OCI-LY7 (cell line): ENCODE measurements around the gene NSMF. TPM values are rescaled to one million over a fixed set of nuclear protein-coding genes. Genes with fewer than 3 reads are reported as not detected.

ENCODE experiments used
- BruUV-seq: library from RNA; stranded (reverse); fragments of 400-500 nt; replicated peaks from 2 replicates; lab custom pipeline; 2021; lab: Mats Ljungman, UMichigan
- CTCF ChIA-PET: fragments of 300-600 bp; sonication (Branson Sonifier 250); formaldehyde crosslinking; loops from one replicate; lab custom pipeline; 2022; ENCODE audit warnings: antibody characterized with exemption; ENCODE audit not compliant: unreplicated experiment; lab: Charles Lee
- POLR2A ChIA-PET: fragments of 300-600 bp; sonication (Branson Sonifier 250); formaldehyde crosslinking; loops from one replicate; lab custom pipeline; 2022; ENCODE audit warnings: antibody characterized with exemption; lab: Charles Lee
- DNase-seq: peaks from one replicate; pipeline ENCODE4 v3.0.0-alpha.2; 2015; ENCODE audit warnings: low spot score
- H2AFZ ChIP-seq: fragments of 200-600 bp; sonication (generic), shearing (Covaris generic); 2 replicates; pipeline ENCODE4 v1.6.1; 2014; ENCODE audit warnings: mild to moderate bottlenecking, antibody characterized with exemption, low read length, moderate library complexity
- H3K27ac ChIP-seq: fragments of 200-600 bp; sonication (generic); 2 replicates; pipeline ENCODE4 v1.5.1; 2014; ENCODE audit warnings: mixed run types, low read depth, mild to moderate bottlenecking, moderate library complexity, low read length, inconsistent platforms; ENCODE audit not compliant: poor library complexity, severe bottlenecking
- H3K36me3 ChIP-seq: fragments of 200-600 bp; sonication (generic); 2 replicates; pipeline ENCODE4 v1.6.1; 2014; ENCODE audit warnings: mild to moderate bottlenecking, antibody characterized with exemption, low read length, moderate library complexity, mixed read lengths; ENCODE audit not compliant: insufficient read depth
- H3K4me1 ChIP-seq: fragments of 200-600 bp; sonication (generic); 2 replicates; pipeline ENCODE4 v1.5.1; 2014; ENCODE audit warnings: mild to moderate bottlenecking, low read length; ENCODE audit not compliant: insufficient read depth, poor library complexity, severe bottlenecking
- H3K4me2 ChIP-seq: fragments of 200-600 bp; sonication (generic); 2 replicates; pipeline ENCODE4 v1.6.1; 2014; ENCODE audit warnings: mild to moderate bottlenecking, low read length
- H3K4me3 ChIP-seq: fragments of 200-600 bp; sonication (generic); 2 replicates; pipeline ENCODE4 v1.5.1; 2014; ENCODE audit warnings: mild to moderate bottlenecking, low read depth, low read length; ENCODE audit not compliant: poor library complexity, severe bottlenecking
- H3K79me2 ChIP-seq: fragments of 200-600 bp; sonication (generic); 2 replicates; pipeline ENCODE4 v1.6.1; 2016; ENCODE audit warnings: low read depth, mild to moderate bottlenecking, low read length, moderate library complexity, mixed read lengths; ENCODE audit not compliant: insufficient read depth
- H3K9me2 ChIP-seq: fragments of 200-600 bp; sonication (generic); 2 replicates; pipeline ENCODE4 v1.6.1; 2016; ENCODE audit warnings: mild to moderate bottlenecking, low read length, mixed read lengths; ENCODE audit not compliant: insufficient read depth
- H3K9me3 ChIP-seq: fragments of 200-600 bp; sonication (generic); 2 replicates; pipeline ENCODE4 v1.6.1; 2014; ENCODE audit warnings: mild to moderate bottlenecking, mixed run types, low read length, mixed read lengths
- H4K20me1 ChIP-seq: fragments of 200-600 bp; sonication (generic); 2 replicates; pipeline ENCODE4 v1.6.1; 2014; ENCODE audit warnings: mild to moderate bottlenecking, antibody characterized with exemption, low read length, moderate library complexity, mixed read lengths; ENCODE audit not compliant: insufficient read depth
- CTCF ChIP-seq: fragments of 200-600 bp; sonication (generic); conservative IDR thresholded peaks from 2 replicates; pipeline ENCODE4 v1.5.1; 2014; ENCODE audit warnings: mild to moderate bottlenecking, antibody characterized with exemption, low read length, moderate library complexity, mixed read lengths
- EZH2phosphoT487 ChIP-seq: fragments of 200-600 bp; sonication (generic); IDR thresholded peaks from 2 replicates; pipeline ENCODE4 v1.6.1; 2018; ENCODE audit warnings: low read depth, borderline replicate concordance, mild to moderate bottlenecking, mixed run types, antibody characterized with exemption, low read length, moderate library complexity, mixed read lengths
- intact Hi-C: fragments of 100-400 bp; cut with micrococcal nuclease; formaldehyde crosslinking; loops from one replicate; pipeline ENCODE4 v1.10.0; 2022; ENCODE audit not compliant: unreplicated experiment
- total RNA-seq, 2 experiments: library from RNA; depleted of rRNA in 1 of 2; stranded (reverse); fragments of >200 nt in 1 of 2; shearing (Covaris generic) in 1 of 2; gene quantifications; 2 replicates each; pipeline ENCODE4 v1.2.3, GENCODE V29; 2014 to 2022

The NSMF gene
- total RNA-seq, 2 experiments from 2014 or later, result 20.3 to 29.8 TPM

DNA sequence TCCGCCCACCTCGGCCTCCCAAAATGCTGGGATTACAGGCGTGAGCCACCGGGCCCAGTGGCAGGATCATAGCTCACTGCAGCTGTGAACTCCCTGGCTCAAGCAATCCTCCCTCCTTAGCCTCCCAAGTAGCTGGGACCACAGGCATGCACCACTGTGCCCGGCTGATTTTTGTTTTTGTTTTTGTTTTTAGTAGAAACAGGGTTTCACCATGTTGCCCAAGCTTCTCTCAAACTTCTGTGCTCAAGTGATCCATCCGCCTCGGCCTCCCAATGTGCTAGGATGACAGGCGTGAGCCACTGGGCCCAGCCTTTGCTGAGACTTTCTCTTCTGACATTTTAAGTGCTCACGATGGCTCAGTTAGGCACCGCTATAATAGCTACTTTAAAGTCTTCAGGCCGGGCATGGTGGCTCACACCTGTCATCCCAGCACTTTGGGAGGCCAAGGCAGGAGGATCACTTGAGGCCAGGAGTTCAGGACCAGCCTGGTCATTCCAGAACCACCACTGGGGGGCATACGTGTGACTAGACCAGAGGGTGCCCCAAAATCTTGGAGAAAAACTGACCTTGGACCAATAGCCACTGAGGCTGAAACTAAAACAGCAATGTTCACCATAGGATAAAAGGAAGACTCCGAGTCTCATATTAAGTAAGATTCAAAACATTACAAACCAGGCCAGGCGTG, 14.9 kb downstream of the NSMF start:
- H3K4me1 ChIP-seq, result no peaks in the 10 kb centered on the region
- H3K36me3 ChIP-seq, result no peaks in the 10 kb centered on the region
- 0 out of 2 replicates have a peak, but pooled peaks have one; percentile 12 for TF ChIP-seq CTCF
- TF ChIP-seq EZH2phosphoT487, result no peak
- no peaks in the 10 kb centered on the region for H3K79me2 ChIP-seq
- H3K4me3 ChIP-seq, result no peak overlapping the region
- intact Hi-C loops, result no loop called here
- no peak overlapping the region for H2AFZ ChIP-seq
- H3K9me2 ChIP-seq, result no peaks in the 10 kb centered on the region
- H3K9me3 ChIP-seq, result no peaks in the 10 kb centered on the region
- H3K4me2 ChIP-seq, result no peak overlapping the region
- DNase-seq, result no peak
- POLR2A ChIA-PET, result no interaction called here
- CTCF ChIA-PET, result no interaction called here
- no peaks in the 10 kb centered on the region for H4K20me1 ChIP-seq
- BruUV-seq, result no TSS peak
- H3K27ac ChIP-seq, result no peak overlapping the region

GRCh38 chr9:137441935-137442321, 17.2 kb downstream of the NSMF start:
- no peak for TF ChIP-seq EZH2phosphoT487
- no peak for TF ChIP-seq CTCF
- intact Hi-C loops, result no loop called here
- ChIA-PET POLR2A (no interaction called here), CTCF (no interaction called here)
- H3K9me3 ChIP-seq, result no peaks in the 10 kb centered on the region
- H2AFZ ChIP-seq, result no peak overlapping the region
- H4K20me1 ChIP-seq, result no peaks in the 10 kb centered on the region; the same call in 1 of the 2 replicates
- H3K4me3 ChIP-seq, result no peak overlapping the region
- no peaks in the 10 kb centered on the region for H3K4me1 ChIP-seq
- DNase-seq, result no peak
- no peaks in the 10 kb centered on the region for H3K79me2 ChIP-seq
- H3K27ac ChIP-seq, result no peak overlapping the region
- no peak overlapping the region for H3K4me2 ChIP-seq
- H3K9me2 ChIP-seq, result no peaks in the 10 kb centered on the region
- no peaks in the 10 kb centered on the region for H3K36me3 ChIP-seq
- BruUV-seq, result no TSS peak

GRCh38 chr9:137441289-137441934, 17.7 kb downstream of the NSMF start, which contains the start of gene ENTPD8:
TSS of gene ENTPD8 (minus strand) at chr9:137441357. CDS start at chr9:137438285, 3,072 bp downstream.
- Histone ChIP-seq H2AFZ (no peak within 1 kb of the TSS), H3K9me2 (no peaks in the 10 kb centered on the region), H3K9me3 (no peaks in the 10 kb centered on the region), H3K27ac (no peak within 1 kb of the TSS), H4K20me1 (no peaks in the 10 kb centered on the region; the same call in 1 of the 2 replicates), H3K4me3 (no peak within 1 kb of the TSS), H3K4me2 (peak within 1 kb of the TSS; percentile 28; the same call in 1 of the 2 replicates), H3K4me1 (no peaks in the 10 kb centered on the region), H3K79me2 (no peaks in the 10 kb centered on the region), H3K36me3 (no peaks in the 10 kb centered on the region)
- no peak for TF ChIP-seq EZH2phosphoT487
- no peak for TF ChIP-seq CTCF
- CTCF ChIA-PET, result no interaction called here
- no peak for DNase-seq
- POLR2A ChIA-PET, result no interaction called here
- intact Hi-C loops, result no loop called here
- BruUV-seq, result no TSS peak
